Upper lobe of right lung (tissue), 1 donor: ENCODE measurements around the gene ZNF500. TPM values are rescaled to one million over a fixed set of nuclear protein-coding genes. Genes with fewer than 3 reads are reported as not detected.

ENCODE experiments used
- ATAC-seq: fragments of 200-7000 bp; cut with Tn5 transposase; one replicate; pipeline ENCODE4 v1.9.1; 2020; ENCODE audit warnings: mild to moderate bottlenecking, moderate library complexity
- DNase-seq: peaks from one replicate; pipeline ENCODE4 v3.0.0-alpha.2; 2020
- H3K27ac ChIP-seq: fragments of 200-600 bp; one replicate; pipeline ENCODE4 v1.8.0; 2022
- H3K27me3 ChIP-seq: fragments of 200-600 bp; one replicate; pipeline ENCODE4 v1.8.0; 2022; ENCODE audit warnings: mild to moderate bottlenecking
- H3K36me3 ChIP-seq: fragments of 200-600 bp; one replicate; pipeline ENCODE4 v1.8.0; 2022
- H3K4me1 ChIP-seq: fragments of 200-600 bp; one replicate; pipeline ENCODE4 v1.8.0; 2022
- H3K4me3 ChIP-seq: fragments of 200-600 bp; one replicate; pipeline ENCODE4 v1.8.0; 2022; ENCODE audit warnings: mild to moderate bottlenecking
- H3K9me3 ChIP-seq: fragments of 200-600 bp; one replicate; pipeline ENCODE4 v1.8.0; 2022
- intact Hi-C: fragments of 100-400 bp; cut with DNase I; formaldehyde crosslinking; loops from one replicate; pipeline ENCODE4 v1.11.0; 2022
- total RNA-seq: library from RNA; stranded (reverse); fragmentation: NEBNext Ultra II Directional; extraction: Animal tissue kit (Norgen Biotek cat#: 25700); gene quantifications from one replicate; pipeline ENCODE4 v1.2.1, GENCODE V29; 2021
- TF ChIP-seq, protein P1 (sequence below): fragments of 200-600 bp; IDR thresholded peaks from one replicate; pipeline ENCODE4 v1.8.0; 2022; ENCODE audit warnings: antibody characterized with exemption
- donor health status: DM: no; HTN: yes; CAD: no; lungs with severe emphysema.

ZNF500 gene
- total RNA-seq, 1 donor from 2014 or later, result 15.7 TPM

DNA sequence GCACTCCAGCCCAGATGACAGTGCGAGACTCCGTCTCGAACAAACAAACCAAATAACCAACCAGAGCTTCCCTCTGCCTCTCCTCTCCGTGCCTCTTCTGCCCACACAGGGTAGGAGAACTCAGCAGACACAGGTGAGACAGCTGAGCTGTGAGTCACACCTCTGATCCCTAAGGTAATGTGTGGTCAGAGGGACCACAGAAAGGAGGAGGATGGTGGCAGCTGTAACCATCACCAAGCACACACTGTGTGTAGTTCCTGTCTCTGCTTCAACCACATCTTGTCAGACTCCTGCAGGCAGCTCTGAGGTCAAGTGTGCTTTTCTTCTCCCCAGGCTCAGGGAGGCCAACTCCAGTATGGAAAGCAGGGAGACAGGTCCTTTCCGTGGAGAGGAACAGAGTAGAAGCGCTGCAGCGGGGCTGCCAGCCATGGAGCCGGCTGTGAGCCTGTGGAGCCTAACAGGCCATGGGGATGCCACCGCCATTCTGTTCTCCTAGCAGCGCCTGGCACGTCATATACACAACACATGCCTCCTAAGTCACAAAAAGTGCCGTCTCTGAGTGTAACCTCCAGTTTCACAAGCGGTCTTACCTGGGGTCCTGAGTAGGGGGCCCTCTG, 66.5 kb downstream of the ZNF500 start:
- ATAC-seq (no peak), DNase-seq (no peak)
- intact Hi-C loops, result no loop called here
- Histone ChIP-seq H3K27ac (no peak overlapping the region), H3K4me1 (no peaks in the 10 kb centered on the region), H3K9me3 (no peaks in the 10 kb centered on the region), H3K4me3 (no peak overlapping the region), H3K36me3 (peaks cover 72% of the 10 kb centered on the region), H3K27me3 (no peaks in the 10 kb centered on the region)
- TF ChIP-seq, protein P1, sequence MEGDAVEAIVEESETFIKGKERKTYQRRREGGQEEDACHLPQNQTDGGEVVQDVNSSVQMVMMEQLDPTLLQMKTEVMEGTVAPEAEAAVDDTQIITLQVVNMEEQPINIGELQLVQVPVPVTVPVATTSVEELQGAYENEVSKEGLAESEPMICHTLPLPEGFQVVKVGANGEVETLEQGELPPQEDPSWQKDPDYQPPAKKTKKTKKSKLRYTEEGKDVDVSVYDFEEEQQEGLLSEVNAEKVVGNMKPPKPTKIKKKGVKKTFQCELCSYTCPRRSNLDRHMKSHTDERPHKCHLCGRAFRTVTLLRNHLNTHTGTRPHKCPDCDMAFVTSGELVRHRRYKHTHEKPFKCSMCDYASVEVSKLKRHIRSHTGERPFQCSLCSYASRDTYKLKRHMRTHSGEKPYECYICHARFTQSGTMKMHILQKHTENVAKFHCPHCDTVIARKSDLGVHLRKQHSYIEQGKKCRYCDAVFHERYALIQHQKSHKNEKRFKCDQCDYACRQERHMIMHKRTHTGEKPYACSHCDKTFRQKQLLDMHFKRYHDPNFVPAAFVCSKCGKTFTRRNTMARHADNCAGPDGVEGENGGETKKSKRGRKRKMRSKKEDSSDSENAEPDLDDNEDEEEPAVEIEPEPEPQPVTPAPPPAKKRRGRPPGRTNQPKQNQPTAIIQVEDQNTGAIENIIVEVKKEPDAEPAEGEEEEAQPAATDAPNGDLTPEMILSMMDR, result no peak

- ATAC-seq (no peak), DNase-seq (no peak)
- Histone ChIP-seq H3K36me3 (peaks cover 67% of the 10 kb centered on the region), H3K4me3 (no peak overlapping the region), H3K27me3 (no peaks in the 10 kb centered on the region), H3K27ac (no peak overlapping the region), H3K9me3 (no peaks in the 10 kb centered on the region), H3K4me1 (peaks cover 8% of the 10 kb centered on the region)
- intact Hi-C loops, result no loop called here
- TF ChIP-seq, protein P1, result no peak
These were observed 67.9 kb downstream of the ZNF500 start for GRCh38 chr16:4699046-4699556.

- Histone ChIP-seq H3K27me3 (no peaks in the 10 kb centered on the region), H3K4me1 (peaks cover 8% of the 10 kb centered on the region), H3K4me3 (no peak overlapping the region), H3K9me3 (no peaks in the 10 kb centered on the region), H3K36me3 (peaks cover 62% of the 10 kb centered on the region), H3K27ac (no peak overlapping the region)
- ATAC-seq, result no peak
- TF ChIP-seq, protein P1, result no peak
- DNase-seq, result no peak
- intact Hi-C loops, result no loop called here
These were observed 68.5 kb downstream of the ZNF500 start for GRCh38 chr16:4698321-4699045.

Other genes starting within 250 kb of the ZNF500 start
- 23.8 TPM for gene CDIP1, start 228.4 kb downstream of the ZNF500 start, total RNA-seq
- 0.32 TPM for gene C16orf96, start 210.8 kb downstream of the ZNF500 start, total RNA-seq
- 35.5 TPM for gene UBALD1, start 152.3 kb downstream of the ZNF500 start, total RNA-seq
- 81.3 TPM for gene MGRN1, start 142.3 kb downstream of the ZNF500 start, total RNA-seq
- 24.0 TPM for gene NUDT16L1, start 73.6 kb downstream of the ZNF500 start, total RNA-seq
- 20.6 TPM for gene ANKS3, start 32.9 kb downstream of the ZNF500 start, total RNA-seq
- gene DNAAF8, start 32.6 kb downstream of the ZNF500 start, total RNA-seq, result 0.58 TPM
- gene SEPTIN12, start 21.2 kb upstream of the ZNF500 start, total RNA-seq, result not detected
- gene SMIM22, start 28.2 kb upstream of the ZNF500 start, total RNA-seq, result 23.3 TPM
- 21.8 TPM for gene ROGDI, start 35.5 kb upstream of the ZNF500 start, total RNA-seq
- 85.7 TPM for gene GLYR1, start 80.1 kb upstream of the ZNF500 start, total RNA-seq
- 36.6 TPM for gene UBN1, start 80.3 kb upstream of the ZNF500 start, total RNA-seq
- gene PPL, start 170.0 kb upstream of the ZNF500 start, total RNA-seq, result 78.1 TPM
- gene SEC14L5, start 191.2 kb upstream of the ZNF500 start, total RNA-seq, result 0.52 TPM